T-helper 9 cell (primary cell): Measurements from ENCODE around the gene PTPRCAP.

Source experiments
- DNase-seq: peaks from one replicate; pipeline ENCODE4 v3.0.0-alpha.2; 2020

PTPRCAP gene

DNA sequence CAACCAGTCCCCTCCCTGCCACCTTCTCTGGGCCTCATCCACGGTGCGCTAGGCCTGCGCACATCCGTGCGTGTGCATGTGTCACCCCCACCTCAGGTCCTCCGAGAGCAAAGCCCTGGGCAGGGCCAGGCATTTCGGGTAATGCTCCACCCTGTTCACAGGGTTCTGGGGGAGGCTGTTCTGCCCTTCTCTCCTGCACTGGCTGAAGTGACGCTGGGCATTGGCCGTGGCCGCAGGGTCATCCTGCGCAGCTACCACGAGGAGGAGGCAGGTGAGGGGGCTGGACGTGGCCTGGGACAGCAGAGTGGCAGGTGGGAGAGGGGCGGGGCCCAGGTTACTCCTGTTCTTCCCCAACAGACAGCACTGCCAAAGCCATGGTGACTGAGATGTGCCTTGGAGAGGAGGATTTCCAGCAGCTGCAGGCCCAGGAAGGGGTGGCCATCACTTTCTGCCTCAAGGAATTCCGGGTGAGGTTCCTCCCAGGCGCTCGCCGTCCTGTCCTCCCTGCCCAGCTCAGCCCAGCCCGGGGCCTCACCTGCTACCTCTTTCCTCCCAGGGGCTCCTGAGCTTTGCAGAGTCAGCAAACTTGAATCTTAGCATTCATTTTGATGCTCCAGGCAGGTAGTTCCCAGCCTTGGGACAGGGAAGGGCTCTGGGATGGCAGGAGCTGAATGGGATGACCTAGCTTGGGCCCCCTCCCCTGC lies 41.8 kb downstream of the PTPRCAP start:
- no peak for DNase-seq

DNA sequence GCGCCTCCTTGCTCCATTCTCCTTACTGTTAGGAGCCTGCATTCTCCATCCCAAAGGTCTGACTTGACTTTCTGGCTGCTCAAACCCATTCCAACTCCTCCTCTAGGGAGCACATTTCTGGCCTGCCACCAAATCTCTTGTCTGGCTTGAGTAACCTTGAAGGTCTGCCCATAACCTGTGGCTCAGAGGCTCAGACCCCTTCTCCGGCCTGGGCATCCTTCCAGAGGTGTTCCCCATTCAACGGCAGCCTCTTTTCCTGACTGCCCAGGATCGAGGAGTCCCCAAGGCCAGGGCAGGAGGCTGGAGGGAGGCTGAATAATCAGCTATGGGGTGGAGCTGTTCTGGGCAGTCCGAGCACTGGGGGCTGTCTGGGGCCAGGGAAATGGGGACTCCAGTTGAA lies 43.5 kb downstream of the PTPRCAP start:
- no peak for DNase-seq

DNA sequence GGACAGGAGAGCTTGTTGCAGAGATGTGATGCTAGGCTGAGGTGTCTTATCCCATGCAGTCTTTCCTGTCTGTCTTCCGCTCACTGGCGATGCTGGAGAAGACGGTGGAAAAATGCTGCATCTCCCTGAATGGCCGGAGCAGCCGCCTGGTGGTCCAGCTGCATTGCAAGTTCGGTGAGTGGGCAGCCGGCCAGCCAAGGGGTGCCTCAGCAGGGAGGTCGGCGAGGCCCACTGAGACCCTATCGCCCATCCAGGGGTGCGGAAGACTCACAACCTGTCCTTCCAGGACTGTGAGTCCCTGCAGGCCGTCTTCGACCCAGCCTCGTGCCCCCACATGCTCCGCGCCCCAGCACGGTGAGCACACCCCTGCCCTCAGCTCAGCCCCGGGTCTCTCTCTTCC lies 44.0 kb downstream of the PTPRCAP start:
- DNase-seq = no peak

DNA sequence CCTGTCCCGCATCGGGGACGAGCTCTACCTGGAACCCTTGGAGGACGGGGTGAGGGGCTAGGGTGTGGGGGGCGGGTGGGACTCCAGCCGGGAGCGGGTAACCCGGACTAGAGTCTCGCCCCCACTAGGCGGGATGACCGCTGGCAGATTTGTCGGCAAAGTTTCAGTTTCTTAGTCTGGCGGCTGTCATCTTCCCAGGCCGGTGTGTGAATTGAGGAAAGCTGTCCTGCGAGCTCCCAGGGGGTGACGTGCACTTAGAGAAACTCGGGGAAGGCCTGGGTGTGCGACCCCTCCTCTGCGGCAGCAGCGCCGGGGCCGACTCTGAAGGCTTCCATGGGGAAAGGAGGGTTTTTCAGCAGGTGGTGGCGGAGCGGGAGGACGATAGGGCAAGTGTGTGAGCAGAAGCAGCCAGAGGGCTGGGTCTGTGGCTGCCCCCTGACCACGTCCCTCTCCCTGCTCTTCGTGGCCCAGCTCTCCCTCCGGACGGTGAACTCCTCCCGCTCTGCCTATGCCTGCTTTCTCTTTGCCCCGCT lies 45.2 kb downstream of the PTPRCAP start:
- DNase-seq = no peak

DNA sequence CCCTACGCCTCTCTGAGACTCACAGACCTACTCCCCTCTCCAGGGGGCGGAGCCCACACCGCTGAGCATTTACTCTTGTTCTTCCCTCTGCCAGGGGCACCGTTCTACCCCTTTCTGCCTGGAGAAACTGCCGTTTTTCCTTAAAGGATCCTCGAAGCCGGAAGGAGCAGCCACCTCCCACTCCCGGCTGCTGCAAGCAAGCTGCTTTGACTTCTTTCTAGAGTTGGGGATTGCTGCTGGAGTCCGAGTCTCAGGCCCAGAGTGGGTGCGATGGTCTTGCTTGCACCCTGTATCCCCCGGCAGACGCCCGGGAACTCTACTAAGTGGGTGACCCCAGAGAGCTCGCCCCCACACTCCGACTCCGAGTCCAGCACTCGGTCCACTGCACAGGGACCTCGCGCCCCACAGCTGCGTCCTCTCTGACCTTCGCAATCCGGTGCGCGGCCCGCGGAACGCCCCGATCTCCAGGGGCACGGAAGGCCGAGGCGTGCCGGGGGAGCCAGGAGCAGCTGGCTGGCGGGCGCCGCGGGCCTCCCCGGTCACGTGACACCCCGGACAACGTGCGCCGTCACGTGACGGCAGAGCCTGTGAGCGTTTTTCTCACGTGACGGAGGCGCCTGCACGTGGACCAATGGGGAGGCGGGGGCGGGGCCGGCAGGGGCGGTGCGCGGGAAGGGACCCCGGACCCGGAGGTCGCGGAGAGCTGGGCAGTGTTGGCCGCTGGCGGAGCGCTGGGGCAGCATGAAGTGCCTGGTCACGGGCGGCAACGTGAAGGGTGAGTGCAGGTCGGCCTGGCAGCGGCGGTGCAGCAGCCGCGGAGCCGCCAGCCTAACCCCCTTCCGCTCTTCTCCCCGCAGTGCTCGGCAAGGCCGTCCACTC lies 45.9 kb downstream of the PTPRCAP start, which contains the start of gene RAD9A:
RAD9A (plus strand) TSS at position 683 of the 879 bp plus-strand sequence; CDS start at position 742, 59 bp downstream.
- DNase-seq = peak; percentile 94

DNA sequence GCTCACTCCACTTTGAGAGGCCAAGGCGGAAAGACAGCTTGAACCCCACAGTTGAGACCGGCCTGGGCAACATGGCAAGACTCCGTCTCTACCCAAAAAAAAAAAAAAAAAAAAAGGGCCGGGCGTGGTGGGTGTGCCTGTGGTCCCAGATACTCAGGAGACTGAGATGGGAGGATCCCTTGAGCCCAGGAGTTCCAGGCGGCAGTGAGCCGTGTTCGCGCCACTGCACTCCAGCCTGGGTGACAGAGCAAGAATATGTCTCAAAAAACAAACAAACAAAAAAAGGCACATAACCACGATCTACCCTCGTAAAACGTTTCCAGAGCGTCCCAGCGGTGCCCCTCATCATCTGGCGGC lies 46.6 kb downstream of the PTPRCAP start:
- DNase-seq = no peak

DNA sequence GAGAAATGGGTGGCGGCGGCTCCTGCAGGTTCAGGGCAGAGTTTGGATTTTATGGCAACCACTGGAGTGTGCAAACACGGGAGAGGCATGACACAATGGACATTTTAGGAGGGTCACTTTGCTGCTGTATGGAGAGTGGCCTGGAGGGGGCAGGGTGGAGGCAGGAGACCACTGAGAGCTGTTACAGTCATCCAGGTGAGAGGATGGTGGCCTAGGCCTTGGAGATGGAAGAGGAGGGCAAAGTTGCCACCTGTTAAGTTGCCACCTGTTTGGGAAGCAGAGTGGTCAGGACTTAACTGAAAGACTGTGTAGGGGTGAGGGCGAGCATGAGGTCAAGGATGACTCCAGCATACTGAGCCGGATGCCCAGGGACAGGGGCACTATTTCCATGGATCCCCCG lies 48.0 kb downstream of the PTPRCAP start:
- no peak for DNase-seq

DNA sequence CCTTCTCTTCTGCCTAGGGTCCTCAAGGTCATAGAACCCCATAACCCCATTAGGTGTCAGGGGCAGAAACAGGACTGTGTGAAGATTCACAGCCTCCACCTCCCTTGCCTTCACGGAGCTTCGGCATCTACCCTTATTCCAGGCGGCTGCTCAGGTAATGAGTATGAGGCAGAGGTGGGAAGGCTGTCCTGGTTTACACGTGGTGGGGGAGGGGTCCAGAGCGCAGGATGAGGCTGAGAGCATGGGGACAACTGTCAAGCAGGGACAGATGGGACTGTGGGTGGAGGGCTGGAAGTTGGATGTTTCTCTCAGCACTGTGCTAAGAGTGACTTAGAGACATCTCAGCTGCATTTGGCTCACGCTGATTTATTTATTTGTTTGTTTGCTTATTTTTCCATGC lies 50.0 kb downstream of the PTPRCAP start:
- DNase-seq = no peak

DNA sequence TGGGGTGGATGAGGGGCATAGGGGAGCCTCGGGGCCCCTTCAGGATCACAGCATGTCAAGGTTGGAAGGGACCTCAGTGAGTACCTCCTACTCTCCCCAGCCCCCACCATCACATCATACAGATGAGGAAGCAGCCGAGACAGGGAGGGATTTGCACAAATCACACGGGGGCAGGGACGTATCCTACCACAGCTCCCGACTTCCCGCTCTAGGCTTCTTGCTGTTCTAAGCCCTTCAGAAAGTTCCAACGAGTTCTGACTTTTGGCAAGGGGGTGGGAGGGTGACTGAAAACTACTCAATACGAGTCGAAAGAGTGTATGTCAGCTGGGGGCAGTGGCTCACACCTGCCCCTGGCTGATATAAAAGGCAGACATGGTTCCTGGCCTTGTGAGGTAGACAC lies 50.4 kb downstream of the PTPRCAP start:
- no peak for DNase-seq
